ENCODE measurements around the gene PPIF.

The PPIF gene

DNA sequence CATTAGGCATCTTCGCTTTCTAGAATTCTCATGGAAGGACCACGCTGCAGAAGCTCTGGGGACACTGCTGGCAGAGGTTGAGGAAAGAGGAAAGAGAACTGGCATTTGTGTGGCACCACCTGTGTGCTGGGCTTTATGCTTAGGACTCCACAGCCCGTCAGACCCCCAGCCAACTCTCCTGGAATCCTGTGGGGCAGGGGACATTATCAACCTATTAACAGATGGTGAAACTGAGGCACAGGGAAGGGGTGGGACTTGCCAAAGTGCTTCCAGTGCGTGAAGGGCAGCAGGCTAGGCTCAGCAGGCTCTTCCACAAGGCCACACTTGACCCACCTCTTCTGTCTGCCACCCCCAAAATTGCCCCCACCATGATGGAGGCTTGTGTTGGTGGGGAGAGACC, 51.4 kb downstream of the PPIF start:
- TF ChIP-seq NFIC (IDR thresholded peaks at IDR 0.05): no peak
- TF ChIP-seq, protein P1, sequence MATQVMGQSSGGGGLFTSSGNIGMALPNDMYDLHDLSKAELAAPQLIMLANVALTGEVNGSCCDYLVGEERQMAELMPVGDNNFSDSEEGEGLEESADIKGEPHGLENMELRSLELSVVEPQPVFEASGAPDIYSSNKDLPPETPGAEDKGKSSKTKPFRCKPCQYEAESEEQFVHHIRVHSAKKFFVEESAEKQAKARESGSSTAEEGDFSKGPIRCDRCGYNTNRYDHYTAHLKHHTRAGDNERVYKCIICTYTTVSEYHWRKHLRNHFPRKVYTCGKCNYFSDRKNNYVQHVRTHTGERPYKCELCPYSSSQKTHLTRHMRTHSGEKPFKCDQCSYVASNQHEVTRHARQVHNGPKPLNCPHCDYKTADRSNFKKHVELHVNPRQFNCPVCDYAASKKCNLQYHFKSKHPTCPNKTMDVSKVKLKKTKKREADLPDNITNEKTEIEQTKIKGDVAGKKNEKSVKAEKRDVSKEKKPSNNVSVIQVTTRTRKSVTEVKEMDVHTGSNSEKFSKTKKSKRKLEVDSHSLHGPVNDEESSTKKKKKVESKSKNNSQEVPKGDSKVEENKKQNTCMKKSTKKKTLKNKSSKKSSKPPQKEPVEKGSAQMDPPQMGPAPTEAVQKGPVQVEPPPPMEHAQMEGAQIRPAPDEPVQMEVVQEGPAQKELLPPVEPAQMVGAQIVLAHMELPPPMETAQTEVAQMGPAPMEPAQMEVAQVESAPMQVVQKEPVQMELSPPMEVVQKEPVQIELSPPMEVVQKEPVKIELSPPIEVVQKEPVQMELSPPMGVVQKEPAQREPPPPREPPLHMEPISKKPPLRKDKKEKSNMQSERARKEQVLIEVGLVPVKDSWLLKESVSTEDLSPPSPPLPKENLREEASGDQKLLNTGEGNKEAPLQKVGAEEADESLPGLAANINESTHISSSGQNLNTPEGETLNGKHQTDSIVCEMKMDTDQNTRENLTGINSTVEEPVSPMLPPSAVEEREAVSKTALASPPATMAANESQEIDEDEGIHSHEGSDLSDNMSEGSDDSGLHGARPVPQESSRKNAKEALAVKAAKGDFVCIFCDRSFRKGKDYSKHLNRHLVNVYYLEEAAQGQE (IDR thresholded peaks at IDR 0.05; ENCODE audit: low read depth): no peak
- TF ChIP-seq FOXM1 (IDR thresholded peaks at IDR 0.05; ENCODE audit: borderline replicate concordance, low read depth): no peak
- no peak for TF ChIP-seq CEBPB (IDR thresholded peaks at IDR 0.05)
- TF ChIP-seq TAF1 (IDR thresholded peaks at IDR 0.05; ENCODE audit: low read depth): no peak
- TF ChIP-seq, protein P2, sequence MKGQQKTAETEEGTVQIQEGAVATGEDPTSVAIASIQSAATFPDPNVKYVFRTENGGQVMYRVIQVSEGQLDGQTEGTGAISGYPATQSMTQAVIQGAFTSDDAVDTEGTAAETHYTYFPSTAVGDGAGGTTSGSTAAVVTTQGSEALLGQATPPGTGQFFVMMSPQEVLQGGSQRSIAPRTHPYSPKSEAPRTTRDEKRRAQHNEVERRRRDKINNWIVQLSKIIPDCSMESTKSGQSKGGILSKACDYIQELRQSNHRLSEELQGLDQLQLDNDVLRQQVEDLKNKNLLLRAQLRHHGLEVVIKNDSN (IDR thresholded peaks at IDR 0.05): no peak
- TF ChIP-seq CREB1 (IDR thresholded peaks at IDR 0.05; ENCODE audit: low read depth): no peak
- no peak for TF ChIP-seq RAD21 (IDR thresholded peaks at IDR 0.05; ENCODE audit: low read depth)
- no peak for TF ChIP-seq TEAD4 (IDR thresholded peaks at IDR 0.05)

DNA sequence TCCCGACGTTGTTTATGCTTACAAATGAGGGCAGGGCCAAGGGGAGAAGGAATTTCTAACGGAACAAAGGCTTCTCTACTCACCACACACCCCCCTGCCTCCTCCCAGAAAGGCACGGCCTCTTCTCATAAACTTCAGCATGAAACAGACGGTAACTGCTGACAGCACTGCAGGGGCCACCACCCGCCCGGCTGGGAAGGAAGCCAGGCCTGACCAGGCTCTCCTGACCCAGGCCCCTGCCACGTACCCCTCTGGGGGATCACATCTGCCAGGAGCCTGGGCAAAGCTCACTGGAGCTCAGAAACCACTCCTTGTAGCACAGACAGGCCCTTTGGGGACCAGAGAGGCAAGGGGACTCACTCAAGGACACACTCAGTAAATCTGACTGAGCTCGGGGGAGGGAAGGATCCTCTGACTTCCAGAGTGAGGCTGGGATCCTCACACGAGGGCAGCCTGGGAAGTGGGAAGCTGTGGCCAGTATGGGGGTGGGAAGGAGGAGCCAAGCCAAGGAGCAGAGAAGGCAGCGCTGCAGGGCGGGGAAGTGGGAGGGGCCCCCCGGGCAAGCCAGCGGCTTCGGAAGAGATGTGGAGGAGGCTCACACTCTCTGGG, 52.1 kb downstream of the PPIF start:
- TF ChIP-seq RAD21 (IDR thresholded peaks at IDR 0.05; ENCODE audit: low read depth) (no peak; the same call in 1 of the 2 replicates), CEBPB (IDR thresholded peaks at IDR 0.05) (peak; percentile 6; the same call in 1 of the 2 replicates), TCF12 (IDR thresholded peaks at IDR 0.05; ENCODE audit: low read depth) (peak; percentile 63), EGR1 (IDR thresholded peaks at IDR 0.05) (peak; percentile 71), TAF1 (IDR thresholded peaks at IDR 0.05; ENCODE audit: low read depth) (peak; percentile 39; the same call in 1 of the 2 replicates), NFIC (IDR thresholded peaks at IDR 0.05) (peak; percentile 73), YY1 (IDR thresholded peaks at IDR 0.05; ENCODE audit: low read depth) (no peak), CREB1 (IDR thresholded peaks at IDR 0.05; ENCODE audit: low read depth) (no peak), ZBTB7A (IDR thresholded peaks at IDR 0.05; ENCODE audit: low read depth) (peak; percentile 92), EP300 (IDR thresholded peaks at IDR 0.05; ENCODE audit: borderline replicate concordance) (peak; percentile 47), FOXM1 (IDR thresholded peaks at IDR 0.05; ENCODE audit: borderline replicate concordance, low read depth) (no peak), TEAD4 (IDR thresholded peaks at IDR 0.05) (peak; percentile 52; the same call in 1 of the 2 replicates)
- TF ChIP-seq, protein P3, sequence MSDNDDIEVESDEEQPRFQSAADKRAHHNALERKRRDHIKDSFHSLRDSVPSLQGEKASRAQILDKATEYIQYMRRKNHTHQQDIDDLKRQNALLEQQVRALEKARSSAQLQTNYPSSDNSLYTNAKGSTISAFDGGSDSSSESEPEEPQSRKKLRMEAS (IDR thresholded peaks at IDR 0.05): peak; percentile 84
- TF ChIP-seq, protein P1 (IDR thresholded peaks at IDR 0.05; ENCODE audit: low read depth): no peak
- TF ChIP-seq, protein P2 (IDR thresholded peaks at IDR 0.05): peak; percentile 38; the same call in 1 of the 2 replicates

DNA sequence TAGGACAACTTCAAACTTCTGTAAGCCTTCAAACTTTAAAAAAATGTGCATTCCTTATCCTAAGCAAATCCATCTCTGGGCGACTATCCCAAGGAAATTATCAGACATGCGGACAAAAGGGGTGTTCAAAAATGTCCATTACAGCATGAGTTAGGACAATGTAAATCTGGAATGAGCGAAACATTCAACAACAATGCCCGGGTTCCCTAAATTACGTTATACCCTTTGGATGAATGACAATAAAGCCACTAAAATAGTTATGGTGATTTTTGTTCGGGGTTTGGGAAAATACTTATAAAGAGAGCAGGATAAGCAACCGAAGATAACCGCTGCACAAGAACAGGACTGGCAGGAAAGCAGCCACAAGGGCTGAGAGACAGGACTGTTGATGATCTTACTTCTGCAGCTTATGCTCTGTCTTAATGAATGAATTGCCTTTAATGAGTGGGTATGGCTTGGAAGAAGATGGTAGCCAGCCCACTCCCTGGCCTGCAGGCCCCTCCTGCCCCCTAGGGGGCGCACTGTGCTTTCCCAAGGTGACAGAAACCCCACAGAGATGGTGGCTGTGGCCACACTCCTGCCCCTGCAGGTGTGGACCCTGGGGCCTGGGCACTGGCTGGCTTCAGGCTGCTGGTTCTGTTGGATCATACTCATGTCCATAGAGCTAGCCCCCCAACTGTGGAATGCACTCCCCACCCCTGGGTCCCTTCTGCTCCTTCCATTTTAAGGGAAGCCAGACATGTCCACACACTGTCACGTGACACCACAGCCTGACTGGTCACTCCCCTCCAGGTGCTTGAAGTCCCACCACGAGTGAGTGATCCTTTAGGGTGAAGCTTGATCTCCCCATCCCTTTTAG, 53.1 kb downstream of the PPIF start:
- TF ChIP-seq RAD21 (IDR thresholded peaks at IDR 0.05; ENCODE audit: low read depth) (peak; percentile 79), EP300 (IDR thresholded peaks at IDR 0.05; ENCODE audit: borderline replicate concordance) (no peak), TCF12 (IDR thresholded peaks at IDR 0.05; ENCODE audit: low read depth) (no peak), NFIC (IDR thresholded peaks at IDR 0.05) (no peak), TEAD4 (IDR thresholded peaks at IDR 0.05) (no peak), YY1 (IDR thresholded peaks at IDR 0.05; ENCODE audit: low read depth) (peak; percentile 74; the same call in 1 of the 2 replicates), CEBPB (IDR thresholded peaks at IDR 0.05) (no peak), TAF1 (IDR thresholded peaks at IDR 0.05; ENCODE audit: low read depth) (no peak)
- TF ChIP-seq, protein P3 (IDR thresholded peaks at IDR 0.05): no peak
- TF ChIP-seq, protein P2 (IDR thresholded peaks at IDR 0.05): peak; percentile 82
- TF ChIP-seq, protein P1 (IDR thresholded peaks at IDR 0.05; ENCODE audit: low read depth): no peak
